Epithelial cell of prostate (primary cell): Measurements from ENCODE around the gene OR4F6.
"Not testable (repeated sequence)": the region's sequence is repeated elsewhere in the genome, so short reads cannot be mapped to it uniquely, and the experiment has no call there.

Source experiments
- DNase-seq: peaks from one replicate; pipeline ENCODE4 v3.0.0-alpha.2; 2011; ENCODE audit warnings: low read depth, low spot score
- H3K27ac ChIP-seq: fragments of 450-650 bp; 2 replicates; pipeline ENCODE4 v1.5.1; 2017; ENCODE audit warnings: mild to moderate bottlenecking

Gene OR4F6, protein sequence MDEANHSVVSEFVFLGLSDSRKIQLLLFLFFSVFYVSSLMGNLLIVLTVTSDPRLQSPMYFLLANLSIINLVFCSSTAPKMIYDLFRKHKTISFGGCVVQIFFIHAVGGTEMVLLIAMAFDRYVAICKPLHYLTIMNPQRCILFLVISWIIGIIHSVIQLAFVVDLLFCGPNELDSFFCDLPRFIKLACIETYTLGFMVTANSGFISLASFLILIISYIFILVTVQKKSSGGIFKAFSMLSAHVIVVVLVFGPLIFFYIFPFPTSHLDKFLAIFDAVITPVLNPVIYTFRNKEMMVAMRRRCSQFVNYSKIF

DNA sequence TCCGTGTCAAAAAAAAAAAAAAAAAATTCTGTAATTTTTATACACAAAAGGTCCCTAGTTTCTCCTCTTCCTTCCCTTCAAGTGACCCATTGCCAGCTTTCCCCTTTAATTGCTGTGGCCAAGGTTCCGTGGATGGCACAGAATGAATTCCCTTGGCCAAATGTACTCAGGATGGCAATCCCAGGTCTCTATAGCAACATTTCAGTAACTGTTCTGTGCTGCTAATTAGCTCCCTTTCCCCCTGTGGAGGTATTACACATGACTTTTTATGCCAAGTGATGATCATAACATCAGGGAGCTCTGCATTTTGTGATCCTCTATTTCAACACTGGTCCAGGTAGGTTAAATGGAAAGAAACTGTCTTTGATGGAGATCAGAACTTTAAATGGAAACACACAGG lies at the start of gene OR4F6:
Gene OR4F6 (plus strand): TSS at position 301 of the 400 bp plus-strand sequence. CDS start 2,211 bp downstream, outside the sequence.
- DNase-seq = no peak
- H3K27ac ChIP-seq = no peak within 1 kb of the TSS

DNA sequence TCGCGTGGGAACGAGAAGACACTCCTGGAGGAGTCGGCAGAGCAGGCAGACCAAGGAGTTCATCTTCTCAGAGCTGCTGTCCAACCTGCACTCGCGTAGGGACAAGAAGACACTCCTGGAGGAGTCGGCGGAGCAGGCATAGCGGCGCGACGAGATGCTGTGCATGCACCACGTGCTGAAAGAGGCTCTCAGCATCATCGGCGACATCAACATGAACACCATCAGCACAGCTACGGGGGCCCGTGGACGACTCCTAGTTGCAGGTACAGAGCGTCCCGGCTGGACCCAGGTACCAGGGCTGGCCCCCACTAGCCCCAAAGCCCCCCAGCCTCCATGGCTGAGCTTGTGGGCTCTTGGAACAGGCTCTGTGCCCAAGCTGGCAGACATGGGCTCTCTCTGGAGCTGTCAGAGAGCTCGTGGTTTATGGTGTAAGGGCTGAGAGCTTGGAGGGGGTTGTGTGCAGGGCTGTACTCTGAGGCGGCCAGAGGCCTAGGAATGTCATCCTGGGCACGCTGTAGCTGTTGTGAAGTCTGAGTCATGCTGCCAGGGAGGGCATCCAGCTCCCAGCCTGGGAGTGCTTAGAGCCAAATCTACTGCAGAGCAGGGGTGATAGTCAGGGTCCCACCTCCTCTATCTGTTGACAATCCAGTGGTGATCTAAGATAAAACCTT lies 38.5 kb upstream of the OR4F6 start:
- not testable (repeated sequence) for H3K27ac ChIP-seq, DNase-seq

GRCh38 chr15:101765340-101765671 lies 38.0 kb upstream of the OR4F6 start:
- H3K27ac ChIP-seq, DNase-seq: not testable (repeated sequence)

DNA sequence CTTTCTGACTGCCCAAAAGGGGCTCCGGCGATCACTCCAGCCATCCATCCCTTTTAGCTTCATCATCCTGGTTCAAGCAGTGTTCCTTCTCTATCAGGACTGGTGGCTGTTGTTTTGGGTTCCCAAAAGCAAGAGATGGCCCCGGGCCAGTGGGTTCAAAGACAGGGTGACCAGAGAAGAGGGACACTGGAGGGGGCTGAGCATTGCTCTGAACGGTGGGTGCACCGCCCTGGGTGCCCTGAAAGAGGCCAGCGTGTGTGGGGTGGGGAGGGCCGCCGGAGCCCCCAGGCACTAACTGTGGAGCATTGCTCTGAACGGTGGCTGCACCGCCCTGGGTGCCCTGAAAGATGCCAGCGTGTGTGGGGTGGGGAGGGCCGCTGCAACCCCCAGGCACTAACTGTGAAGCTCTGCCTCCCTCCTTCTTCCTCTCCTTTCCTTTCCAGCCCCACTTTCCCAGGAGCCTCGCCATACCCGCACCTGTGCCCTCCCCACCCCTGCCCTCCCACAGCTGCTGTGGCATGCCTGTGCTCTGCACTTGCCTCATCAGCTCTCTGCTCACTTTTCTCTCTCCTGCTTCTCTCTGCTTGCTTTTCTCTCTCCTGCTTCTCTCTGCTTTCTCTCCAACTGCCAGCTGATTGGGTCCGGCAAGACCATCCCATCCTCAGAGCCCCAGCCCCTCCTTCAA lies 37.4 kb upstream of the OR4F6 start:
- no peak overlapping the region for H3K27ac ChIP-seq
- DNase-seq = no peak

DNA sequence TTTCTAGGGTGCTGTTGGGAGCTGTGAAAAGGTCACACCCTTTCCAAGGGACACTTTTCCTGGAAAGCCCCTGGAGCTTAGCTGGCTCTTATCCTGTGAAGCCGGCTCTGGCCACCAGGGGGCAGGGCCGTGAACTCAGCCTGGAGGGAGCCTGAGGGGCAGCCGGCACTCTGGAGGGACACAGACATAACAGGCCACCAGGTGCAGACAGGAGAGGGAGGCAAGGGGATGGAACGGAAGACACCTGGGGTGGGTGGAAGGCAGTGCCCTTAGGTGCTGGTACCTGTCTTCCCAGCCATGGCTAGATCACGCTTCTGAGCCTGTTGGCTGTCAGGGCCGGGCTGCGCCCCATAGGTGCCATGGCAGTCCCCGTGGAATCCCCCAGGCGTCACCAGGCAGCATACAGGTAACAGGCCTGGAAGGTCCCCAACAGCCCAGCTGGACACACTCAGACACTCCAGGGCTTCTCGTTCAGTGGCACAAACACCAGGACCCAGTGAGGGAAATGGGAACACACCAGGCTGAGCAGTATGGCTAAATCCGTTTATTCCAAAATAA lies 36.1 kb upstream of the OR4F6 start:
- H3K27ac ChIP-seq, DNase-seq: not testable (repeated sequence)

GRCh38 chr15:101772921-101773320 lies 30.4 kb upstream of the OR4F6 start:
- DNase-seq = no peak
- no peak overlapping the region for H3K27ac ChIP-seq

GRCh38 chr15:101773496-101774100 lies 29.7 kb upstream of the OR4F6 start:
- no peak overlapping the region for H3K27ac ChIP-seq
- no peak for DNase-seq

DNA sequence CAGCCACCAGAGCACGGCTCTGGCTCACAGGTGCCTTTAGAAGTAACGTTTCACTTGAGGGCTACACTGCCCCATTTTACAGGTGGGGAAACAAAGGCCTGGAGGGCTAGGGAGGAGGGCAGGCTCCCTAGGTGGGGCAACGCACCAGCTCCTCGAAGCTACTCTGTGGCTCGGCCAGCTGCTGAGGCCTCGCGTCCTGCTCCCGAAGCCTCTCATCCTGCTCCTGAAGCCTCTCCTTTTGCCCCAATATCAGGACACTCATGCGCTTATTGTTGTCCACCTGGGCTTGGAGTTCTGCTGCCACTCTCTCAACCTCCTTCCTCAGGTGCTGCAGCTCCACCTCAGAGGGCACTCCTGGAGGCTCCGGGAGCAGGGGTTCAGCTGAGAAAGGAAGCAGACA lies 28.2 kb upstream of the OR4F6 start:
- DNase-seq = no peak
- H3K27ac ChIP-seq = no peak overlapping the region

DNA sequence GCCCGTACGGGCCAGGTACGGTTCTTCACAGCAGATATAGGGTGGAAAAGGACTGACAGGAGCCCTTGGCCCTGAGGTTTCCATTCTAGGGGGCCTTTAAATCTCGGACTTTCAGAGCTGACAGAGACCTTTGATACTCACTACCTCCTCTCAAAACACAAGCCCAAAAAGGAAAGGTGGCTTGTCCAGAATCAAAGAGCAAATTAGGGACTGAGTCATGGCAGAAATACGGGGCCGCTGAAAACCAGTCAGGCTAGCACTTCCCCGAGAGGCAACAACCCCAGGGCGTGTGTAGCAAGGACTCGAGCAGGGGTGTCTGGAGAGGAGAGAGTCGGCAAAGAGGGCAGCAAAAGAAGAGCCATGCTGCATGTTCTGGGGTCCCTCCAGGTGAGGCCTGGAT lies 24.7 kb upstream of the OR4F6 start:
- not testable (repeated sequence) for DNase-seq, H3K27ac ChIP-seq

- not testable (repeated sequence) for DNase-seq, H3K27ac ChIP-seq
These were observed 23.1 kb upstream of the OR4F6 start for GRCh38 chr15:101780225-101780624.

DNA sequence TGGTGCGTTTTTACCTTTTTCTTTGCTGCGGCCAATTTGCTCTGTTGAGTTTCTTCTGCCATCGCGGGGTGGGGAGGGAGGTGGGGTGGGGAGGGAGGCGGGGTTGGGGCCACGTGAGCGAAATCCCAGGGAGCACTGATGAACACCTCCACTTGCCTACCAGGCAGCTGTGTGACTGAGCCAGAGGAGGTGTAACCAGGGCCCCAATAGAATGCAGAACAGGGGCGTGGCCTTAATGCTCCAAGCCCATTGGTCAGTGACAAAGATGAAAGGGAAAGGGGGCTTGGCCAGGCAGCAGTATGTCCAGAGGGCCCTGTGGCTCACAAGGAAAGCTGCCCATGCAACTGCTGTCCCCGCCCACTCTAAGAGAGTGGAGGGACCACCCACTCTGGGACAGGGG lies 21.4 kb upstream of the OR4F6 start:
- no peak for DNase-seq
- H3K27ac ChIP-seq = no peak overlapping the region

GRCh38 chr15:101784644-101785043 lies 18.7 kb upstream of the OR4F6 start:
- H3K27ac ChIP-seq = no peak overlapping the region
- no peak for DNase-seq

- not testable (repeated sequence) for H3K27ac ChIP-seq, DNase-seq
These were observed 16.9 kb upstream of the OR4F6 start for GRCh38 chr15:101786422-101786821.

DNA sequence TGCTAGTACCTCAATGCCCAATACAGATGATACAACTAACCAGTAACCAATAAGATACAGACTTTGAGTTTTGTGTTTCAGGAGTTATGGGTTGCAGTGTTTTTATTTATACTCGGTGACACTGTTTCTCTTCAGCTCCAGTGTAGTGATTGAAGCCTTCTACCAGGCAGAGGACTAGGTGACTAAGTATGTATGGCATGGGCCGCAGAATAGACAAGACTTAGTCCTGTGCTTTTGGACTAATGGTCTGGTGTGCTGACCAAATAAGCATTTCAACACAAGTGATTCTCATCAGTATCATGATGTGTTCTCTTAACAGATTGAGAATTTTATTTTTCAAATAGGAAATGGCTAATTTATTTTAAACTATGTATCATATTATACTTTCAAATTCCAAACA lies 15.3 kb upstream of the OR4F6 start:
- not testable (repeated sequence) for H3K27ac ChIP-seq, DNase-seq

DNA sequence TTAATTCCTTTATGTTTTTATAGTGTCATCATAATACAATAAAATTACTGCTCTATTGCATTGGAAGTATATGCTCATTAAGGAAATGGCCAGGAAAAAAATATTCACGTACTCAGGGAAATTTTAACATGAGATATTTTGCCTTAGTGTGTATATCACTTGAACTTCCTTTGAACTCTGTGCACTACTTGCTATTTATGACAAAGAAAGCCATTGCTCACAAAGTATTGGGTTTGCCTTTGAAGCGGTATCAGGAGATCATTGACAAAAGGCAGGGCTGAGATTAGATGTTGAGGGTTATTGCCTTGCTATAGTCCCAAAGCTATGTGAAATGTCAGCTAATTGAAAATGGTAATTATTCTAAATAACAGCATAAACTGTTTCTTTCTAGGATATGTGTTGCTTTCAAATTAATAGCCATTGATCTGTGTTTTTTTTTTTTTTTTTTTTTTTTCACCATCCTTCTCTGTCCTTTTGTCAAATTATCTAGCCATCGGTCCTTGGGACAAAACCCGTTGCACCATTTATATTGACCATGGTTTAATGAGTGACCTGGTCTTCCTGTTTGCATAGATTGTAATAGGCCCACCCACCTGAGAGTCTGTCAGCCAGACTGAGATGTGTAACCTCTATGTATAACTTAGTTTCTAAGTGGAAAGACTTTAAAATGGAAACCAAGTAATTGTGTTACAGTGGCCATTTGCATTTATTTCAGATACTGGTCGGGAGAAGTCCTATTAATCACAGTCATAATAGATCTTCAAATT lies 14.6 kb upstream of the OR4F6 start:
- H3K27ac ChIP-seq, DNase-seq: not testable (repeated sequence)

DNA sequence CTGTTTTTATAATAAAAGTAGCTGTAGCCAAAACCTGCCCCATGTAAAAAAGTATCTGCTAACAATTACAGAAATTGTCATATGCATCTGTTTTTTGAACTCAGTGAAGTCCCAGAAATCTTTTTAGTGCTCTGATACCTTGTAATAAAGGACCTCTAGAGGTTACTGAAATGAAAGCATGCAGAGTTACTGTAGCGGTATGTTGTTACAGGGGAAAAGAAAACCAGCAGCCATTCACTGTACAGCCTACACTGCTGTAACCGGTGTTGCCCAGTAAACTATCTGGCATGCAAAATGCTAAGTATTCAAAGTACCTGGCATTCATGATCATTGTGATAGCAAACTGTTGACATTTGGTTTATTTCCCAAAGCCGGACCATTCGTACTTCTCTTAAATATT lies 12.6 kb upstream of the OR4F6 start:
- H3K27ac ChIP-seq, DNase-seq: not testable (repeated sequence)

DNA sequence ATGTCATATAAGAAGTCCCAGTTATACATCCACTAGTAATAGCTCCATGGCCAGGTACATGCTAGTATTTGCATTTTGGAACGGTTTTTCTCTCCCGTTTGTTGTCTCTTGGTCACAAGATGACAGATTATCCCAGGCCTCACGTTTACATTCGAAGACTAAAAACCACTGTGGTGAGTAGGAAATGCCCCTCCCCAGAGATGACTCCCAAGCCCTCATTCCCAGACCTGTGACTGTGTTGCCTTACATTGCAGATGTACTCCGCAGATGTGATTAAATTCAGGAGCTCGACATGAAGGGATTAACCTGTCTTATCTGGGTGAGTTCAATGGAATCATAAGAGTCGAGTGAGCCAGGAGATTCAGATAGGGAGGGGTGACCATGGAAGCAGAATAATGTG lies 9.3 kb upstream of the OR4F6 start:
- not testable (repeated sequence) for DNase-seq, H3K27ac ChIP-seq

DNA sequence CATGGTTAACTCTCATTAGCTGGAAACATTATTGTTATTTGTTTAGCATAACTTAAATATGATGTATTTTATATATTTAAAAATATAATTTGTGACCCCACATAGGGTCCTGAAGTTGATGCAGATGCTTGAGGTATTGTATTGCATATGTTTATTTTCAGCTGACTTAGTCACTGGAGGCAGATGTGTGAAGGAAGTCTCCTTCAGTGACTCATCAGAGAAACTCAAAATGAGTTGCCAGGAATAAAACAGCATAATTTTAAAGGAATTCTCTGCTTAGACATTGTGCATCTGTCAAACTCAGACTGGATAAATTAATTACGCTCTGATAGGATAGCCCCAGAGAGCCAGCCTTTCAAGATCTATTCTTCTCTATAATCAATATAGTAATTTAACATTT lies 7.9 kb upstream of the OR4F6 start:
- DNase-seq = no peak
- H3K27ac ChIP-seq = no peak overlapping the region

DNA sequence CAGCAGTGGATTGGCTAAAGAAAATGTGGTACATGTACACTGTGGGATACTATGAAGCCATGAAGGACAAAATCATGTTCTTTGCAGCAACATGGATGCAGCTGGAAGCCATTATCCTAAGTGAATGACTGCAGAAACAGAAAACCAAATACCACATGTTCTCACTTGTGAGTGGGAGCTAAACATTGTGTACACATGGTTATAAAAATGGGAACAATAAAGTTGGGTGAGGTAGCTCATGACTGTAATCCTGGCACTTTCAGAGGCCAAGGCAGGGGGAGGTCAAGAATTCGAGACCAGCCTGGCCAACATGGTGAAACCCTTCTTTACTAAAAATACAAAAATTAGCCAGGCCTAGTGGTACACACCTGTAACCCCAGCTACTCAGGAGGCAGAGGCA lies 3.6 kb upstream of the OR4F6 start:
- DNase-seq = no peak
- H3K27ac ChIP-seq = no peak overlapping the region

DNA sequence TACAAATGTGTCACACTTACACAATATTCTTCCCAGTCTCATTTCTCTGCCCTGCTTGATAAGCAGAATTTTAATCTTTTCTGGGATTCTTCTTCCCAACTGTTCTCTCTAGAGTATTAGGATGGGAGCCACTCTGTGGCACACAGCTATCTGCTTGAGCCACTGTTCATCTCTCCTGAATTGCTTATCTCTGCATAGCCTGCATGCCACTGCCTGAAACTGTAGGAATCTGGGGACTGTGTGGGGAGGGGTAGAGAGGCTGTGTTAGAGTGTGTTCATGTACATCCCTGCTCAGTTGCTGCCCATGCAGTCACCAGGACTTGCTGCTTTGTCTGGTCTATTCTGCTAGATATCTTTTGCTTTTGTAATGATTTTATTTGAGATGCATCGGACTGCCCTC lies 2.3 kb upstream of the OR4F6 start:
- H3K27ac ChIP-seq = no peak overlapping the region
- no peak for DNase-seq
